Measurements from ENCODE around the gene GRIA4. TPM values are rescaled to one million over a fixed set of nuclear protein-coding genes. Genes with fewer than 3 reads are reported as not detected.

GRIA4 gene
- polyA plus RNA-seq, 3 donors: not detected

GRCh38 chr11:105734426-105734825 is 124.6 kb downstream of the GRIA4 start:
- no peak for DNase-seq
- WGBS (ENCODE audit: insufficient coverage): 93% methylated on average over 1 of the region's 1 CpG

GRCh38 chr11:105738251-105738650 is 128.4 kb downstream of the GRIA4 start:
- Histone ChIP-seq H3K27ac (ENCODE audit: low read depth in 1 of 2, low read length in 2 of 2) (no peak overlapping the region), H3K4me2 (replicated peaks; ENCODE audit: extremely low read depth, low read length, poor library complexity, severe bottlenecking) (no peak overlapping the region), H3K9me3 (replicated peaks in 1 of 2; ENCODE audit: control insufficient read depth in 1 of 2, insufficient read depth in 1 of 2, low read length in 2 of 2) (no peaks in the 10 kb centered on the region), H3K36me3 (replicated peaks in 1 of 2; ENCODE audit: control insufficient read depth in 1 of 2, insufficient read depth in 2 of 2, low read length in 2 of 2) (no peaks in the 10 kb centered on the region), H2AFZ (ENCODE audit: insufficient read depth, low read depth, low read length, poor library complexity, severe bottlenecking) (no peak overlapping the region), H3K4me3 (replicated peaks in 1 of 3; ENCODE audit: low read depth in 2 of 3, low read length in 3 of 3) (no peak overlapping the region), H3K79me2 (ENCODE audit: insufficient read depth, low read length) (no peaks in the 10 kb centered on the region), H3K4me1 (ENCODE audit: control insufficient read depth in 1 of 2, insufficient read depth in 2 of 2, low read length in 2 of 2) (no peaks in the 10 kb centered on the region), H4K20me1 (ENCODE audit: insufficient read depth, low read length) (no peaks in the 10 kb centered on the region), H3K9ac (ENCODE audit: insufficient read depth, low read length, poor library complexity, severe bottlenecking) (no peak overlapping the region), H3K27me3 (ENCODE audit: control insufficient read depth in 2 of 2, insufficient read depth in 2 of 2, low read length in 2 of 2) (no peaks in the 10 kb centered on the region)
- no peak for DNase-seq
- no peak overlapping the region for H3K27ac Mint-ChIP-seq
- H3K36me3 Mint-ChIP-seq: no peaks in the 10 kb centered on the region
- no peaks in the 10 kb centered on the region for H3K4me1 Mint-ChIP-seq
- no peak for TF ChIP-seq CTCF (IDR thresholded peaks at IDR 0.05)
- intact Hi-C loops (cut with micrococcal nuclease): no loop called here
- peaks cover 0 to 9% (median 0%) of the 10 kb centered on the region in 7 donors for H3K9me3 Mint-ChIP-seq
- no CpG with 5 or more reads among the region's 1 CpG for WGBS (ENCODE audit: insufficient coverage)
- no peaks in the 10 kb centered on the region for H3K27me3 Mint-ChIP-seq (ENCODE audit: low read depth in 3 of 3)
- no peak overlapping the region for H3K4me3 Mint-ChIP-seq

More at GRCh38 chr11:105734426-105734825, 124.6 kb downstream of the GRIA4 start:
- Mint-ChIP-seq H3K36me3 (no peaks in the 10 kb centered on the region), H3K9me3 (peaks cover 3 to 8% (median 5%) of the 10 kb centered on the region in 7 donors), H3K4me1 (no peaks in the 10 kb centered on the region), H3K4me3 (no peak overlapping the region), H3K27ac (no peak overlapping the region), H3K27me3 (ENCODE audit: low read depth in 3 of 3) (no peaks in the 10 kb centered on the region)
- Histone ChIP-seq H3K9me3 (replicated peaks in 1 of 2; ENCODE audit: control insufficient read depth in 1 of 2, insufficient read depth in 1 of 2, low read length in 2 of 2) (no peaks in the 10 kb centered on the region), H3K27ac (ENCODE audit: low read depth in 1 of 2, low read length in 2 of 2) (no peak overlapping the region), H3K27me3 (ENCODE audit: control insufficient read depth in 2 of 2, insufficient read depth in 2 of 2, low read length in 2 of 2) (no peaks in the 10 kb centered on the region), H4K20me1 (ENCODE audit: insufficient read depth, low read length) (no peaks in the 10 kb centered on the region), H3K4me1 (ENCODE audit: control insufficient read depth in 1 of 2, insufficient read depth in 2 of 2, low read length in 2 of 2) (no peaks in the 10 kb centered on the region), H2AFZ (ENCODE audit: insufficient read depth, low read depth, low read length, poor library complexity, severe bottlenecking) (no peak overlapping the region), H3K79me2 (ENCODE audit: insufficient read depth, low read length) (no peaks in the 10 kb centered on the region), H3K9ac (ENCODE audit: insufficient read depth, low read length, poor library complexity, severe bottlenecking) (no peak overlapping the region), H3K36me3 (replicated peaks in 1 of 2; ENCODE audit: control insufficient read depth in 1 of 2, insufficient read depth in 2 of 2, low read length in 2 of 2) (no peaks in the 10 kb centered on the region), H3K4me3 (replicated peaks in 1 of 3; ENCODE audit: low read depth in 2 of 3, low read length in 3 of 3) (no peak overlapping the region), H3K4me2 (replicated peaks; ENCODE audit: extremely low read depth, low read length, poor library complexity, severe bottlenecking) (no peak overlapping the region)
- intact Hi-C loops (cut with micrococcal nuclease): no loop called here
- TF ChIP-seq CTCF (IDR thresholded peaks at IDR 0.05): no peak
